IPS DF 6.9 (cell line): Measurements from ENCODE around the gene OSBPL7.
A peak's percentile ranks its signal among the peaks of the same experiment; 100 is the strongest.

Source experiments
- DNase-seq: peaks from one replicate; pipeline ENCODE4 v3.0.0-alpha.2; 2013; ENCODE audit warnings: low read depth, low spot score
- H3K27ac ChIP-seq: one replicate; pipeline ENCODE4 v1.5.1; 2013; ENCODE audit warnings: low read length, control low read depth
- H3K27me3 ChIP-seq: 2 replicates; pipeline ENCODE4 v1.6.1; 2013; ENCODE audit warnings: mild to moderate bottlenecking, low read length; ENCODE audit not compliant: control insufficient read depth, insufficient read depth
- H3K36me3 ChIP-seq: 2 replicates; pipeline ENCODE4 v1.6.1; 2013; ENCODE audit warnings: low read length; ENCODE audit not compliant: control insufficient read depth, insufficient read depth
- H3K4me1 ChIP-seq: 2 replicates; pipeline ENCODE4 v1.6.1; 2013; ENCODE audit warnings: low read length; ENCODE audit not compliant: control insufficient read depth, insufficient read depth
- H3K4me3 ChIP-seq: 2 replicates; pipeline ENCODE4 v1.5.1; 2013; ENCODE audit warnings: mild to moderate bottlenecking, low read length
- H3K9me3 ChIP-seq: 2 replicates; pipeline ENCODE4 v1.6.1; 2013; ENCODE audit warnings: low read length, inconsistent platforms; ENCODE audit not compliant: control insufficient read depth, insufficient read depth
- WGBS: extraction: QIAGEN DNeasy Blood & Tissue Kit; methylation state at CpG from one replicate; pipeline ENCODE4 v1.1.7; 2013; ENCODE audit warnings: mixed read lengths, missing lambda C conversion rate; ENCODE audit not compliant: insufficient read length, insufficient coverage; 5-methylcytosine and 5-hydroxymethylcytosine counted together

Gene OSBPL7

DNA sequence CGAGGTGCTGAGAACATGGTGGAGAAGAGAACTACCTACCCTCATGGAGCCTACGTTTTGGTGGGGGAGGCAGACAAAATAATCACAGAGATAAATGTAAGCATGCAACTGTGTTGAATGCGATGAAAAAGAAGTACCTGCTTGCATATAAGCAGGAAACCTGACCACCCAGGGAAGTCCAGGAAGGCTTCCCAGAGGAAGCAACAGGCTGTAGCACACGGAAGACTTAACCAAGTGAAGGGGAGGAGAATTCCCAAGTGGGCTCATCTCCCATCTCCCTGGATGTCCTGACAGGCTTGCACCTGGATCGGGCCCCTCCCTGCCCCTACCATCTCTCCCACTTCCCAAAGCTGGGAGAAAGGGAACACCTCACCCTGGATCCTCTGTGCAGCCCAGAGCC is 17.5 kb upstream of the OSBPL7 start:
- H3K9me3 ChIP-seq = no peaks in the 10 kb centered on the region
- H3K4me3 ChIP-seq = no peak overlapping the region
- H3K27me3 ChIP-seq = no peaks in the 10 kb centered on the region
- peaks cover 11% of the 10 kb centered on the region for H3K36me3 ChIP-seq
- no CpG with 5 or more reads among the region's 5 CpGs for WGBS
- H3K4me1 ChIP-seq = peaks cover 9% of the 10 kb centered on the region
- no peak for DNase-seq
- H3K27ac ChIP-seq = no peak overlapping the region

GRCh38 chr17:47838636-47839035 is 17.0 kb upstream of the OSBPL7 start:
- Histone ChIP-seq H3K9me3 (no peaks in the 10 kb centered on the region), H3K4me3 (no peak overlapping the region), H3K27ac (no peak overlapping the region), H3K4me1 (peaks cover 9% of the 10 kb centered on the region), H3K27me3 (no peaks in the 10 kb centered on the region), H3K36me3 (peaks cover 11% of the 10 kb centered on the region)
- DNase-seq = no peak
- no CpG with 5 or more reads among the region's 13 CpGs for WGBS

- no peak overlapping the region for H3K4me3 ChIP-seq
- peaks cover 5% of the 10 kb centered on the region for H3K4me1 ChIP-seq
- no peak overlapping the region for H3K27ac ChIP-seq
- H3K27me3 ChIP-seq = no peaks in the 10 kb centered on the region
- DNase-seq = no peak
- peaks cover 11% of the 10 kb centered on the region for H3K36me3 ChIP-seq
- no CpG with 5 or more reads among the region's 13 CpGs for WGBS
- H3K9me3 ChIP-seq = no peaks in the 10 kb centered on the region
Observed at GRCh38 chr17:47837401-47838039, 15.9 kb upstream of the OSBPL7 start.

DNA sequence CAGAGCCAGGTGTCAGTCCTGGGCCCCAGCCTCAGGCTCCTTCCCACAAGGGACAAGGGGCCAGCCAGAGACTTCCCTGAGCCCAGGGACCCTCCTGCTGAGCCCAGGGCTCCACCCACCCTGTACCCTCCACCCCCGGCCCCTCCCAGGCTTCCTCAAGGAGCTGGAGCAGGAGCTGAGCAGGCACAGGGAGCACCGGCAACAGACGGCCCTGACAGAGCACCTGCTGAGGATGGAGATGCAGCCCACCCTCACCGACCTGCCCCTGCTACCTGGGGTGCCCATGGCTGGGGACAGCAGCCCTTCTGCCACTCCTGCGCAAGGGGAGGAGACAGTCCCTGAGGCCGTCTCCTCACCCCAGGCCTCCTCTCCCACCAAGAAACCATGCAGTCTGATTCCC is 15.0 kb upstream of the OSBPL7 start:
- no peak for DNase-seq
- H3K27me3 ChIP-seq = no peaks in the 10 kb centered on the region
- H3K4me3 ChIP-seq = no peak overlapping the region
- H3K4me1 ChIP-seq = peaks cover 5% of the 10 kb centered on the region
- no peaks in the 10 kb centered on the region for H3K9me3 ChIP-seq
- no peak overlapping the region for H3K27ac ChIP-seq
- WGBS = no CpG with 5 or more reads among the region's 6 CpGs
- H3K36me3 ChIP-seq = peaks cover 11% of the 10 kb centered on the region

DNA sequence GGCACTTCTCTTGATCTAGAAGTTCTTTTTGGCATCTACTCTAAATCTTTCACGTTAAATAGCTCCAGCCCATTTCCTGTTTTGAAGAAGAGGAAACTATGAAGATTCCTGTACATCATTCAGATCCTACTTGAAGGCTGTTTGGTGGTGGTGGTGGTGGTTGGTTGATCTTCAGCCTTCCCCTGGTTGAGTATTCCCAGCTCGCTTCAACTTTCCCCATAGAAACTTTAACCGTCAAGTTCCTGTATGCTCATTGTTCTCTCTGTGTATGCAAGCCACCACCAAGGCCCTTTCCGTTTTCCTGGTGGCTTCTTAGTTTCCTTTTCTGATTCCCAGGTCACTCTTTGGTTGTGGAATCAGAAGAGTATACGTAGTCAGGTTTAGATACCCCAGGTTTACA is 13.2 kb upstream of the OSBPL7 start:
- Histone ChIP-seq H3K27me3 (no peaks in the 10 kb centered on the region), H3K4me1 (peaks cover 2% of the 10 kb centered on the region; the same call in 1 of the 2 replicates), H3K9me3 (no peaks in the 10 kb centered on the region), H3K36me3 (peaks cover 11% of the 10 kb centered on the region), H3K4me3 (no peak overlapping the region), H3K27ac (no peak overlapping the region)
- no peak for DNase-seq
- no CpG with 5 or more reads among the region's 5 CpGs for WGBS

DNA sequence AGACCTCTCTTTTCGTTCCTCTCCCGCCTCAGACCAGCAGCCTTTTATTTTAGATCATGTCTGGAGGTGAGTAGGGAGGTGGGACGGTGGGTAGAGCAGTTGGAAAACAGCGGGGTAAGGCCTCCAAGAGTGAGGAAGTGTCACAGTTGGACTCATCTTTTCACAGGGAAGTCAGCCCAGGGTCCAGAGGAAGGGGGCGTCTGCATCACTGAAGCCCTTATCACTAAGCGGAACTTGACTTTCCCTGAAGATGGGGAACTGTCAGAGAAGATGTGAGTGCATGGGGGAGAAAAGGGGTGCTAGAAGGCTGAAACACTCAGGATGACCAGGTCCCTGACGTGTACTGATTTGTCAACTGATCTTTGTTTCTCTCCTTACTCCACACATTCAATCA is 10.3 kb upstream of the OSBPL7 start:
- Histone ChIP-seq H3K4me3 (no peak overlapping the region), H3K9me3 (no peaks in the 10 kb centered on the region), H3K4me1 (no peaks in the 10 kb centered on the region), H3K36me3 (peaks cover 8% of the 10 kb centered on the region), H3K27me3 (no peaks in the 10 kb centered on the region), H3K27ac (no peak overlapping the region)
- WGBS = no CpG with 5 or more reads among the region's 7 CpGs
- no peak for DNase-seq

GRCh38 chr17:47831003-47831933 is 9.7 kb upstream of the OSBPL7 start, which contains the start of the genes LRRC46 and MRPL10:
Gene LRRC46 (plus strand): TSS chr17:47831670. CDS start chr17:47831990, 320 bp downstream.
Gene MRPL10 (minus strand): TSS chr17:47831541. CDS start chr17:47831511, 30 bp downstream.
- no peaks in the 10 kb centered on the region for H3K9me3 ChIP-seq
- WGBS = no CpG with 5 or more reads among the region's 42 CpGs
- no peaks in the 10 kb centered on the region for H3K4me1 ChIP-seq
- H3K27ac ChIP-seq = no peak within 1 kb of the TSS
- H3K27me3 ChIP-seq = no peaks in the 10 kb centered on the region
- peak; percentile 92 for DNase-seq
- peak within 1 kb of the TSS; percentile 87 for H3K4me3 ChIP-seq
- H3K36me3 ChIP-seq = peaks cover 14% of the 10 kb centered on the region

GRCh38 chr17:47830396-47831002 is 8.9 kb upstream of the OSBPL7 start:
- H3K27ac ChIP-seq = no peak overlapping the region
- DNase-seq = no peak
- H3K27me3 ChIP-seq = no peaks in the 10 kb centered on the region
- H3K4me3 ChIP-seq = peak overlapping the region; percentile 87; the same call in 1 of the 2 replicates
- H3K36me3 ChIP-seq = peaks cover 12% of the 10 kb centered on the region; the same call in 1 of the 2 replicates
- no peaks in the 10 kb centered on the region for H3K4me1 ChIP-seq
- no peaks in the 10 kb centered on the region for H3K9me3 ChIP-seq
- no CpG with 5 or more reads among the region's 18 CpGs for WGBS

GRCh38 chr17:47829870-47830269 is 8.3 kb upstream of the OSBPL7 start:
- Histone ChIP-seq H3K36me3 (peaks cover 14% of the 10 kb centered on the region; the same call in 1 of the 2 replicates), H3K4me3 (no peak overlapping the region), H3K27me3 (no peaks in the 10 kb centered on the region), H3K9me3 (no peaks in the 10 kb centered on the region), H3K4me1 (no peaks in the 10 kb centered on the region), H3K27ac (no peak overlapping the region)
- WGBS = no CpG with 5 or more reads among the region's 3 CpGs
- no peak for DNase-seq

GRCh38 chr17:47823519-47823918 is 1.9 kb upstream of the OSBPL7 start:
- H3K27me3 ChIP-seq = no peaks in the 10 kb centered on the region
- H3K27ac ChIP-seq = no peak overlapping the region
- no peak for DNase-seq
- H3K4me1 ChIP-seq = 0 out of 2 replicates have a peak, but pooled peaks cover 1% of the 10 kb centered on the region
- no CpG with 5 or more reads among the region's 4 CpGs for WGBS
- H3K4me3 ChIP-seq = no peak overlapping the region
- H3K9me3 ChIP-seq = no peaks in the 10 kb centered on the region
- peaks cover 16% of the 10 kb centered on the region; the same call in 1 of the 2 replicates for H3K36me3 ChIP-seq
